ENCODE results near the gene TSPYL4.

TSPYL4 gene

DNA sequence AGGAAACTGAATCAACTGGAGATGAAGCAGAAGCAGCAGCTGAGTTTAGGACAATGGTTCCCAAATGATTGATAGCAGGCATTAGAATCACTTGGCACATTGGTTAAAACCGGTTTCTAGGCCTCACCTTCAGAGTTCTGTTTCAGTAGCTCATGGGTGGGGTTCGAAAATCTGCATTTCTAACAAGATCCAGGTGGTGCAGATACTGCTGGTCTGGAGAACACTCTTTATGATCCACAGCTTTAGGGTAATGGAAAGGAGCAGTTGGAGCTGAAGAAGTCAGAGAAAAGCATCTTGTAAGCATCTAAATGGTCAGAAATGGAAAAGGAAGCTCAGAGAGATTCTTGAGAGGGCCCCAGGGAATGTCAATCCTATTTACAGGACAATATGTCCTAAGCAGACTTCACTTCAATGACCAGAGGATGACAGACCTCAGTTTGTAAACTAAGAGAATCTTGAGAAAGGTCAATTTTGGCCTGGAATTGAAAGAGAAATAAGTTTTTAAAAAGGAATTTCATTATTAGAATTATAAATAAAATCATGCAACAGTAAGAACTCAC lies 17.4 kb upstream of the TSPYL4 start:
- no peak for DNase-seq (ENCODE audit: low spot score)
- FAIRE-seq, result no peak

DNA sequence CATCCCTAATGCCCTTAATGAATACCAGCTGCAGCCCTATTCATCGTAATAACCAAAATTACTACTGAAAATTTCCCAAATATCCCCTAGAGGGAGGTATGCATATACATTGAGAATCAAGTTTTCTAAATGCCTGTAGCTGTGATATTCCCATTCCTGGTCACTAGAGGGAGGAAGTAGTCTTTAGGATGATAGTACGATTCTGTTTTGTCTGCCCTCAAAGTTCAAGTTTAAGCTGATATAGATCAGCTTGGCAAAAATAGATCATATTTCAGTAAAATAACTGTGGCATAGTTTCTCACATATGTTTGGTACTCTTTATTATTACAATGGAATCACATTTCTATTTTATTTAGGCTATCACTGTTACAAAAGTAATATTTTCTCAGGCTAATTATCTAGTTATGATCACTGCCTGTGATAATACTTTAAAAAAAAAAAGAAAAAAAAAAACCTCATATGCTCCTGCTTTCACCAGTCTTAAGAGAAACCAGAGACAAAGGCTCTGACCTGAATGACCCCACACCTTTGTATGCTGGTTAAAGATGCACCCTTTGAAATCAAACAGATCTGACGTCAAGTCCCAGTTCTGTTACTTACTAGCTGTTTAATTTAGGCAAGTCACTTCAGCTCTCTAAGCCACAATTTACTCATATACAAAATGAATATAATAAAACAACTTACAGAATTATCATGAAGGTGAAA lies 14.9 kb upstream of the TSPYL4 start:
- no peak for FAIRE-seq
- peak; percentile 42 for DNase-seq (ENCODE audit: low spot score)

DNA sequence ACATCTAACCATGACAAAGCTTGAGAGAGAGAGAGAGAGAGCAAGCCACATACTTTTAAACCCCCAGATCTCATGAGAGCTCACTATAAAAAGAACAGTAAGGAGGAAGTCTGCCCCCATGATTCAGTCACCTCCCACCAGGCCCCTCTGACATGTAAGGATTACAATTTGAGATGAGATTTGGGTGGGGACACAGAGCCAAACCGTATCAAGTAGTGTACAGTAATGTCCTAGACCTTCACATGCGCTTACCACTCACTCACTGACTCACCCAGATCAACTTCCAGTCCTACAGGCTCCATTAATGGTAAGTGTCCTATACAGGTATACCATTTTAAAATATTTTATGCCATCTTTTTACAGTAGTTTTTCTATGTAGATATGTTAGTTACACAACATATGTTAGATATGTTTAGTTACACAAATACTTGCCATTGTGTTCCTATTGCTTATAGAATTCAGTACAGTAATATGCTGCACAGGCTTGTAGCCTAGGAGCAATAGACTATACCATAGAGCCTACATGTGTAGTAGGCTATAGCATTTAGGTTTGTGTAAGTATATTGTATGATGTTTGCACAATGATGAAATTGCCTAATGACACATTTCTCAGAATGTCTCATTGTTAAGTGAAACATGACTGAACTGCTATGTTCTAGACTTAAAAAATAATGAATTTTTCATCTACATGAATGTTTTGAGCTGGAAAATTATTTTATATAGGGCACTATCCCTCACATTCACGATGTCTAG lies 14.1 kb upstream of the TSPYL4 start:
- DNase-seq (ENCODE audit: low spot score) (no peak), FAIRE-seq (no peak)

DNA sequence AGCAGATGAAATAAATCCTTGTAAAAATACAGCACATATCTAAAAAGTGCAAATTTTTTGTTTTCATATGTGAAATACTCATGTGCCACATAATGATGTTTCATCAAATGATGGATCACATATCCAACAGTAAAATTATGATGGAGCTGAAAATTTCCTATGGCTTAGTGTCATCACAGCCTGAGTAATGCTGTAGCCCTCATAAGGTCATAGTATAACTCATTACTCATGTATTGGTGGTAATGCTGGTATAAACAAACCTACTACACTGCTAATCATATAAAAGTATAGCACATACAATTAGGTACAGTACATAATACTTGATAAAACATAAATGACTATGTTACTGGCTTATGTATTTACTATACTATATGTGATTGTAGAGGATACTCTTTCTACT lies 12.9 kb upstream of the TSPYL4 start:
- no peak for FAIRE-seq
- DNase-seq (ENCODE audit: low spot score), result no peak

DNA sequence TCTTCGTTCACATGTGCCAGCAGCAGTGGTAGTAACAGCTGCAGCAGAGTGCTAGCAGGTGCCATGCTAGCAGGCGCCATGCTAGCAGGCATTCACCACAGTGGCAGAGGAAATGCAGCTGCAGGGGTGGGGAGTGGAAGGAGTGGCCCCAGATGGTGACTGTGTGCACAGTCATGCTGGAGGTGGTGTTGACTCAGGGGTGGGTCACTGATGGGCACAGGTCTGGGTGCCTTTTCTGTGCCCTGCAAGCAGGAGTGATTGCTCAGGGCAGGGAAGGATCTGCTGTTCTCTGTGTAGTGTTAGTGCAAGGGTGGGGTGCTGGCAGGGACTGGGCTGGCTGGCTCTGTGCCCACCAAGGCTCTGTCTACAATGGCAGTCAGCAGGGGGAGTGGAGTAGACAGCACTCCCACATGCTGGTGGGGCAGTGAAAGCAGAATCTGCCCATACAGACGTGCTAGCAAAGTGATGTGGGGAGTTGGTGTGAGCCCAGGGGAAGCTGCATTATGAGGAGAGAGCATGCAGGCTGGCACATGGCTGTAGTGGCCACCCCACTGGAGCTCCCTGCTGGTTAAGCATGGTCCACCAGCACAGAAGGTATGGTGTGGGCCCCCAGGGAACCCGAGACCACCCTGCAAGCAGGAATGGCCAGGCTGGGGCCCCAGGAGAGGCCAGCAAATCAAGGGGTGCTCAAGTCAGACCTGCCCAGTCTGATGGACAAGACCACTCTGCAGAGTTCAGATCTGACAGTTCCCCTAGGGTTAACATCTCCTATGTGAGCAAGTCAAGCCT lies 11.4 kb upstream of the TSPYL4 start:
- no peak for DNase-seq (ENCODE audit: low spot score)
- FAIRE-seq, result no peak

DNA sequence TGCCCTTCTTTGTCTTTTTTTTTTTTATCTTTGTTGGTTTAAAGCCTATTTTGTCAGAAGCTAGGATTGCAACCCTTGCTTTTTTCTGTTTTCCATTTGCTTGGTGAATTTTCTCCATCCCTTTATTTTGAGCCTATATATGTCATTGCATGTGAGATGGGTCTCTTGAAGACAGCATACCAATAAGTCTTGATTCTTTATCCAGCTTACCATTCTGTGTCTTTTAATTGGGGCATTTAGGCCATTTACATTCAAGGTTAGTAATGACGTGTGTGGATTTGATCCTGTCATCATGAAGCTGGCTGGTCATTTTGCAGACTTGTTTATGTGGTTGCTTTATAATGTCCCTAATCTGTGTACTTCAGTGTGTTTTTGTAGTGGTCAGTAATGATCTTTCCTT lies 9.5 kb upstream of the TSPYL4 start:
- DNase-seq (ENCODE audit: low spot score), result no peak
- FAIRE-seq, result no peak

DNA sequence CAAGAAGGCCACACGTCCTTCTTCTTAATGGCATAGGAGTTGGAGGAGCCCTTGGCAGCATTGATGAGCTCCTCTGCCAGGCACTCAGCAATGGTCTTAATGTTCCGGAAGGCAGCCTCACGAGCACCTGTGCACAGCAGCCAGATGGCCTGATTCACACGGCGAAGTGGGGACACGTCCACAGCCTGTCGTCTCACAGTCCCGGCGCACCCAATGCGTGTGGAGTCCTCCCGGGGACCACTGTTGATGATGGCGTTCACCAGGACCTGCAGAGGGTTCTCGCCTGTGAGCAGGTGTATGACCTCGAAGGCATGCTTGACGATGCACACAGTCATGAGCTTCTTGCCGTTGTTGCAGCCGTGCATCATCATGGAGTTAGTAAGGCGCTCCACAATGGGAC lies 4.6 kb upstream of the TSPYL4 start:
- FAIRE-seq (no peak), DNase-seq (ENCODE audit: low spot score) (no peak)

DNA sequence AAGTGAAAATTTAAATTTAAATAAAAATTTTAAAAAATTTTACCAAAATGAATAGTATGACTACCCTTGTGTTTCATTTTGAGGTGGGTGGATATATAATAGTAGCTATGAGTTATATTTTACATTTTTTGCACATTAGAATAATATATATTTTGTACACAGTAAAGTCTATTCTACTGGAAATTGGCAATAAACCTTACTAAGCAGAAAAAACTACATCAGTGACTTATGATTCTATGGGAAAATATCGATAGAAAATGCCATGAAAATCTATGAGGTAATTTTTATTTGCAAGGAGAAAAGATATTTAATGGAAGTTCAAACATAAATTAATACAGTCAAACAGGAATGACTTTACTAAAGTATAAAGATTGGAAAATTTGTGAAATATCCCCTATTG lies 2.8 kb upstream of the TSPYL4 start:
- FAIRE-seq (no peak), DNase-seq (ENCODE audit: low spot score) (no peak)

DNA sequence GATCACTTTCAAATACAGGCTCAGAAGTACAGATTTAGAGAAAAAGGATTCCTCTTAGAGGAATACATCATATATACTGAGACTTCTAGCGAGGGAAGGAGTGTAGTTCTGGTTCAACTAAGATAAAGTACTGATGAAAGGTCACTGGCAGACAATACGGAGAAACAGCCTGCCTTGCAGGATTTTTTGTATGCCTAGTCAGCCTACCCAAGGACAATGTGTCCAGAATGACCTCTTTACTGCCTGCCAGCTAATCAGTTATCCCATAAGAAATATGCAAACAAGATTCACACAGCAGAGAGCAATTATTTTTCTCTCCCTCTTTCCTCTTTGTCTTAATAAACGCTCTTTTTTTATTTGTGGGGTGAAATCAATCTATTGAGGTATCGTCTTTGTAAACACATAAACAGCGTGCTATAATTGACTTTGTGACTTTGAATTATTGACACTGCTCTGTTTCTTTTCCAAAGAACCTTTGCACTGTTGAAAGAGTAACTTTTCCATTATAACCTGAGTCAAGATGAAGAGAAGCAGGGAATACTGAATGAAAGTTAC lies 1.4 kb upstream of the TSPYL4 start:
- no peak for FAIRE-seq
- DNase-seq (ENCODE audit: low spot score), result no peak

DNA sequence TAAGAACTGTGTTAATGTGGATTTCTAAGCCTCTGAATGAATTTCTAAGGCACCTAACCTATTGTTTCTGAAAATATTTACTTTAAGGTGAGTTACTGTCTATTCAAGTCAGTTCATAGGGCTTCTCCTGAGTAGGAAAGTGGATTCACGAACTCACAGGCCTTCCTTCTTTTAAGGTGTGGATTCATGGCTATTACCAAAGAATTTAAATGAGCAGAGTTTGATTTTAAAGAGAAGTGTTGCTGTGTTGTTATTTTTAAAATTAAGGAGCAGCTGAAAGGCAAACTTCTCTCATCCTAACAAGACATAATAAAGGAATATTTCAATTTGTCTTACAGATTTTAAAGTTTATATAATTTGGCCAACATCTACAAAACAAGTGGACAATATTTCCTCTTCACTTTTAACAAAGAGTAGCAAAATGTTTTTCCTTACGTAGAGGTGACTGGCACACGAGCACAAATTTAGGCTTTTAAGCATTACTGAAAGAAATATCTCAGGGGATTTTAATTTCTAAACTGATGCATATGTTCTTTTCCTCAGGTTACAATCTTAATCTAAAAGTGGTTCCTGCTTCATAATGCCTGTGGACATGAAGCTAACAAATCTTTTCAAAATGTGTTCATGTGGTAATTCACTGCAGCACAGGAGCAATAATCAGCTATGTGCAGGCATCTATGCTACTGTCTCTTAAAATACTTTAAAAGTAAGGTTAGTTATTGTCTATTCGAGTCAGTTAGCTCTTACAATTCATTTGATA lies 602 bp upstream of the TSPYL4 start:
- DNase-seq (ENCODE audit: low spot score), result no peak

DNA sequence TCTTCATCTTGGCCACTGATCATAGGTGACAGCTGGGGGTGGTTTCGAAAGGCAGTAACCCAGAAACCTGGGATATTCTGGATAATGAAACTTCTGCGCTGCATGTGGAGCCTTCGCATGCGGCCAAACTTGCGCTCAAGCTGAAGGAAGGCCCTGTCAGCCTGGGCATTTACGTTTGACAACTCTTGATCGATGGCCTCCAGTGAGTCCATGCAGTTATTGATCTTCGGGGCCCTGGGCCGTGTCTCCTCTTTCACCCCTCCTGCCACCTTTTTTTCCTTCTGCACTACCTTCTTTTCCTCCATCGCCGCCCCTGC lies 729 bp downstream of the TSPYL4 start:
- no peak for FAIRE-seq
- DNase-seq (ENCODE audit: low spot score), result no peak

More for the DNA sequence above, 602 bp upstream of the TSPYL4 start:
- no peak for FAIRE-seq

DNA sequence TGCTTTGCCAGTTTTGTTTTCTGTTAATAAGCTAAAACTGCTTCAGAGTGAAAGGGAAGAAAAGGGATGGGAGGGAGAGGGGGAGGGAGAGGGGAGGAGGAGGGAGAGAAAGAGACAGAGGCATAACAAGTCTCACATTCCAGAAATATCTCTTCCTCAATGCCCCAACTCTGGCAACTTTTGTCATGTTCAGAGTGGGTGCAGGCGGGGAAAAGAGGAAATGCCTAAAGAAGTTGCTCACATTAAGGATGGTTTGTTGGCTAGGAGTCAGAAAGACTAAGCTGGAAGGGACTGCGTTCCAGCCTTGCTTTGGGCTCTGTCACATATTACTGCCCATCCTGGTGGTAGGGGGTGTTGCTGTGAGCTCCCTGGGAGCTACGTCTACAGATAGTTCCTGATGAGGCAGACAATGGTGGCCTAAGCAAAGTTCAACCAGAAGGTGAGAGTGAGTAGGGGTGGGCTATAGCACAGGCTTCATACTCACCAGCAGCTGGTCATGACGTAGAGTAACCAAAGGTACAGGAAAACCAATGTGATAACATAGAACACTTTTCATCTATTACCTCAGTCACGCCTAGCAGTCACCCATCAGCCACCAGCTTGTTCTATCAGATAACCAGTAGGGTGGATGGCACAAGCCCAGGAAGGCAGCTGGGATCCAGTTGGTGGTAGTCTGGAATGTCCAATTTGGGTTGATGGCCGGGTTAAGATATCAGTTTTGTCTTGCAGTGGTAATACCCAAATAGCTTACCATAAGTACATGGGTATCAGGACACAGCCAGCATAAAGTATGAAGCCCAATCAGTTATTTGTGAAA lies 2.1 kb downstream of the TSPYL4 start:
- DNase-seq (ENCODE audit: low spot score) (no peak), FAIRE-seq (no peak)

DNA sequence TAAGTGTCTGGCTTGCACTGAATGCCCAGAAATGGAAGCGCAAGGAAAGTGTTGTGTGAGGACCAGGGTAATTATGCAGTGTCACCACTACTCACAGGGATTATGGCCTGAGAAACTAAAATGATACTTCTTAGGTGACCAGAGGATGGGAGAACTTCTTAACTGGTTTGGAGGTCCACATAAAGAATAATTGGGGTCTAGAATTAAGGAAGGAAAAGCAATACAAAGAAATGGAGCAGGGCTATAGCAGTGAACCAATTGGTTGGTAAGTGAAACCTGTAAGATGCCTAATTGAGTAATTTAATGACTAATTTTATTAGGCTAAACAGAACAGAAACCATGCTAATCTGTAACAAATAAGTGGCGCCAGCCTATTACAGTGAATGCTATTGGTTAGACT lies 5.3 kb downstream of the TSPYL4 start:
- DNase-seq (ENCODE audit: low spot score) (no peak), FAIRE-seq (no peak)

DNA sequence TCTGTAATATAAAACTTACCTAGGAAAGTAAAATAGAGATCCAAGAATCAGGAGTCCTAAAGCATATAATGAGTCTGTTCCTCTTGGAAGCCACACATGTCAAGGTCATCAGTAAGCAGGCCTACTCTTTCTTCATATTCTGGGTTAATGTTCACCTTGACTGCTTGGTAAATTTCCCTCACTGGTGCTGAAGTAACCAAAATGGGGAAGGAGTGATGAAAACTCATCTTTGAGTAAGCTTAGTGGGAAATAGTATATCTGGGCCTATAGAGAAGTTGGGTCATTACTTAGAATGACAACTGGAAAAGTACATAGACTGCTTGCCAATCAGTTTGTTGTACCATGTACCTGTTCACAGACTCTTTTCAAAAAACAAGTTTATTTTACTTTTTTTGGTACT lies 6.6 kb downstream of the TSPYL4 start:
- FAIRE-seq, result no peak
- no peak for DNase-seq (ENCODE audit: low spot score)

DNA sequence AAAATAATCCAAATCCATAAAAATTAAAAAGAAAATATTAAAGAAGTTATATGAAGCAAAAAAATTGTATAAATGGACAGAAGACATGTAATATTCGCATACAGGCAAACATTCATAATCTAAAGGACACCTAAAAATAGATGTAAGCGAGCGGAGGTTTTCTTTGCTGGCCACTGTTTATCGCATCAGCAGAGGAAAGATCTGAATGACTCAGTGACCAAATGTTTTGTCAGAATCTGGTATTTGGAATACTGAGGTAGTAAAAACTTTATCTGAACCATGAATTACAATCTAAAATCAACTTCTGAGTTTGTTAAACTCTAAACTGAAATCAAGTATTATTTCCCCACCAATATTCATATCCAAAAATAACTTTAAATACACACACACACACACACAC lies 7.8 kb downstream of the TSPYL4 start:
- FAIRE-seq (no peak), DNase-seq (ENCODE audit: low spot score) (no peak)

DNA sequence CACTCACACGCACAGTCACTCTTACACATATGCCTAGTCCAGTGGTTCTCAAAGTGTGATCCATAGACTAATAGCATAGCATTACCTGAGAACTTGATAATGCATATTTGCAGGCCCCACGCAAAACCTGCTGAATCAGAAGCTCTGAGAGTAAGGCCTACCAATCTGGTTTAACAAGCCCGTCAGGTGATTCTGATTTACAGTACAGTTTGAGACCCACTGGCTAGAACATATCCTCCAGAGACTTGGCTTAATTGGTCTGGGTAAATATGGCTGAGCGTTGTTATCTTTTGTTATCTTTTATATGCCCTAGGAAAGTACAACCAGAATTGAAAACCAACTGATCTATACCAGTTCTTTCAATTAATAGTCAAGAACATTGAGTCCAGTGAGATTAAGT lies 9.6 kb downstream of the TSPYL4 start:
- FAIRE-seq (no peak), DNase-seq (ENCODE audit: low spot score) (no peak)

DNA sequence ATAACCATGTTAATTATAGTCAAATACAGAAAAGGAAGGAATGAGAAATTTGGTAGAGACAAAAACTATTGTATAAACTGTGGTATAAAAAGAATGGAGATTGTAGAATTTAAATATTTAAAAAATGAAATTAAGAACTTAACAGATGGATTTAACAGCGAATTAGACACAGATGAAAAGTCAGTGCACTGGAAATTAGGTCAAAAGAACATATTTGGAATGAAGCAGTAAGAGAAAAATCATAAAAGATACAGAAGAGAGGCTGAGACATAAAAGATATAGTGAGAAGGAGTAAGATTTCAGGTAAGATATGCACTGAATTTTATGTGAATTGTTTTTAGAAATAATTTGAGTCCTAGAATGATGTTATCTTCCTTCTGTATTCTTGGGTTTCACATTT lies 14.0 kb downstream of the TSPYL4 start:
- no peak for FAIRE-seq

DNA sequence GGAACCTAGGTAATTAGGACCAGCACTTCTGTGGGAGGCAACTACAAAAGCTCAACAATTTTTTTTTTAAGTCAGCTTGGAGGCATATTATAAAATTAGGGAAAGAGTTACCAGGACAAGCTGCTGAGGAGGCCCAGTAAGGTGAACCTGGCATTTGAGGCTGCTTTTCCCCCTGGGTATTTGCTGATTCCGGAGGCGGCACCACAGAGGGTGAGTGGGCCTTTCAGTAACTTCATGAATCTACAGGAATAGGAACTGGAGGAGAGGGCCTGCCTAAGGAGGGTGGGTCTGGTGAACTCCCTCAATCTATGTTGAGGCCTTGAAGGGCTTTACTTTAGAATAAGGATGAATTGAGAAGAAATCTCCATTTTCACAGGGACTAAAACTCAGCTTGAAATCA lies 14.6 kb downstream of the TSPYL4 start:
- FAIRE-seq, result no peak
- DNase-seq (ENCODE audit: low spot score), result no peak

More for the DNA sequence above, 14.0 kb downstream of the TSPYL4 start:
- no peak for DNase-seq (ENCODE audit: low spot score)

DNA sequence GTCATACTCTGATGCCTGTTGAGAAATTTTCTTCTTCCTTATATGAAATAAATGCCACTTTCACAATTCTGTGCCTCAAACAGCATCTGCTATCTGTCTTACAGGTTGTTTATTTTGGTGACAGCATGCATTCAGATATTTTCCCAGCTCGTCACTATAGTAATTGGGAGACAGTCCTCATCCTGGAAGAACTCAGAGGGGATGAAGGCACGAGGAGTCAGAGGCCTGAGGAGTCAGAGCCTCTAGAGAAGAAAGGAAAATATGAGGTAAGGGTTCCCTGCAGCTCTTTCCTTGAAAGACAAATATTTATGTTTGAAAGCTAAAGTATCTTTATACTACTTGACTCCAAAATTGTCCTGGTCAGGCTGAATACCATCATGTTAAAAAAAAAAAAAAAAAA lies 15.8 kb downstream of the TSPYL4 start:
- DNase-seq (ENCODE audit: low spot score) (no peak), FAIRE-seq (no peak)

DNA sequence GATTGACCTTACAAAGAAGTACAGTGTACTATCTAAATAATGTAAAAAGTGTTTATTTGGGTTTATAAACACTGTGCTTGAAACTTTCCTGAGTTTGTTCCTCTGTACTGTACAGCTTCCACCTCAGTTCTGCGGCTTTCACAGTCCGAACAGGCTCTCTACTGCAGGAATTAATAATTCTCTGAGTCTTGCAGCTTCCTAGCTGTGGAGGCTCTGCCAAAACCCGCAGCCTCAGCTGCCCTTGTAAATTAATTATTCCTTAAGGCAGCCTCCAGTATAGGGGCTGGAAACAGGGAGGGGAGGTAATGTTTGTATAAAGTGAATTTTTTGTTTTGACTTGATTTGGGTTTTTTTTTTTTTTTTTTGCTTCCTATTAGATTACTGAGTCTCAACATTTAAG lies 19.2 kb downstream of the TSPYL4 start:
- DNase-seq (ENCODE audit: low spot score) (no peak), FAIRE-seq (no peak)

Measured in urothelium cell line (cell line).